SKM-1 treated with dmso at 0.1 percent for 144 hours (cell line): ENCODE measurements around the gene RNF141.

ENCODE experiments used
- DNase-seq: peaks from one replicate; lab custom pipeline; 2025; ENCODE audit not compliant: unreplicated experiment; lab: John Stamatoyannopoulos, UW

Gene RNF141

GRCh38 chr11:10561043-10561818 is 20.2 kb upstream of the RNF141 start:
- no peak for DNase-seq

GRCh38 chr11:10558288-10558687 is 17.3 kb upstream of the RNF141 start:
- no peak for DNase-seq

GRCh38 chr11:10556590-10556989 is 15.6 kb upstream of the RNF141 start:
- DNase-seq, result no peak

GRCh38 chr11:10551845-10552352 is 10.9 kb upstream of the RNF141 start:
- DNase-seq, result no peak

- no peak for DNase-seq
These were observed 10.3 kb upstream of the RNF141 start for GRCh38 chr11:10551290-10551592.

GRCh38 chr11:10550503-10551289 is 9.7 kb upstream of the RNF141 start:
- no peak for DNase-seq

GRCh38 chr11:10544491-10545465 is 3.8 kb upstream of the RNF141 start:
- peak; percentile 23 for DNase-seq

- DNase-seq, result no peak
These were observed 2.8 kb upstream of the RNF141 start for GRCh38 chr11:10543782-10544181.

- DNase-seq, result no peak
These were observed 1.8 kb upstream of the RNF141 start for GRCh38 chr11:10542776-10543175.

GRCh38 chr11:10541561-10541930 is 559 bp upstream of the RNF141 start:
- no peak for DNase-seq

GRCh38 chr11:10540546-10540914 is 457 bp downstream of the RNF141 start:
- no peak for DNase-seq

GRCh38 chr11:10539339-10539738 is 1.6 kb downstream of the RNF141 start:
- DNase-seq, result no peak

GRCh38 chr11:10538924-10539323 is 2.1 kb downstream of the RNF141 start:
- DNase-seq, result no peak

- no peak for DNase-seq
These were observed 3.4 kb downstream of the RNF141 start for GRCh38 chr11:10537600-10537999.

- no peak for DNase-seq
These were observed 6.7 kb downstream of the RNF141 start for GRCh38 chr11:10534316-10534715.

GRCh38 chr11:10533323-10533722 is 7.7 kb downstream of the RNF141 start:
- no peak for DNase-seq

- DNase-seq, result no peak
These were observed 8.5 kb downstream of the RNF141 start for GRCh38 chr11:10532526-10532925.

- DNase-seq, result no peak
These were observed 11.7 kb downstream of the RNF141 start for GRCh38 chr11:10529279-10529678.

- DNase-seq, result no peak
These were observed 12.9 kb downstream of the RNF141 start for GRCh38 chr11:10528121-10528520.

GRCh38 chr11:10526974-10527918 is 13.7 kb downstream of the RNF141 start:
- DNase-seq, result no peak
